OCI-LY1 (cell line): ENCODE data around the gene GSG1L.

Experiments used
- EZH2 ChIP-seq: fragments of 200-600 bp; sonication (generic), shearing (Covaris generic); IDR thresholded peaks from 2 replicates; pipeline ENCODE4 v1.8.0; 2017; ENCODE audit warnings: borderline replicate concordance, mixed run types, mild to moderate bottlenecking, antibody characterized with exemption, low read length, moderate library complexity, mixed read lengths
- TF ChIP-seq, protein P1 (sequence below): fragments of 200-600 bp; sonication (generic), shearing (Covaris generic); IDR thresholded peaks from 2 replicates; pipeline ENCODE4 v1.5.1; 2017; ENCODE audit warnings: mild to moderate bottlenecking, antibody characterized with exemption, low read length, moderate library complexity, mixed read lengths

DNA sequence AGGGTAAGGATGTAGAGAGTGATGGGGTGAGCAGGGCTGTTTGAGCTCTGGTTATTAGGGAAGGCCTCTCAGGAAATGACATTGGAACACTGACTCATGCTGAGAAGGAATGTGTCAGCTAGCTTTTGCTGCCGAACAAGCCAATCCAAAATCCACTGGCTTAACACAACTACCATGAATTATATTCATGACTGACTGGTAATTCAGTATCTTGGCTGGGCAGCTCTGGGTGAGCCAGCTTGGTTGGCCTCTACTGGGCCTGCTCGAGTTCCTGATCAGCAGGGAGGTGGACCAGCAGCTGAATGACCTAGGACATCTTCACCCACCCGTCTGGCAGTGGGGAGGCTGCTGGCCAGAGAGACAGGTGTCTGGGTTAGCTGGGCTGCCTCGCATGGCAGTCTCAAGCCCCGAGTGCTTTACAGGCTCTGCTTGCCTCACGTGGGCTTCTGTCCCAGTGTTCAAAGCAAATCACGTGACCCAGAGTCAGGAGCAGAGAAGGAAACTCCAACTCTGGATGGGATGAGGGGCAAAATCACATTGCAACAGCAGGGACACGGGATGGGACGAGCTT, 304.1 kb downstream of the GSG1L start:
- TF ChIP-seq, protein P1, sequence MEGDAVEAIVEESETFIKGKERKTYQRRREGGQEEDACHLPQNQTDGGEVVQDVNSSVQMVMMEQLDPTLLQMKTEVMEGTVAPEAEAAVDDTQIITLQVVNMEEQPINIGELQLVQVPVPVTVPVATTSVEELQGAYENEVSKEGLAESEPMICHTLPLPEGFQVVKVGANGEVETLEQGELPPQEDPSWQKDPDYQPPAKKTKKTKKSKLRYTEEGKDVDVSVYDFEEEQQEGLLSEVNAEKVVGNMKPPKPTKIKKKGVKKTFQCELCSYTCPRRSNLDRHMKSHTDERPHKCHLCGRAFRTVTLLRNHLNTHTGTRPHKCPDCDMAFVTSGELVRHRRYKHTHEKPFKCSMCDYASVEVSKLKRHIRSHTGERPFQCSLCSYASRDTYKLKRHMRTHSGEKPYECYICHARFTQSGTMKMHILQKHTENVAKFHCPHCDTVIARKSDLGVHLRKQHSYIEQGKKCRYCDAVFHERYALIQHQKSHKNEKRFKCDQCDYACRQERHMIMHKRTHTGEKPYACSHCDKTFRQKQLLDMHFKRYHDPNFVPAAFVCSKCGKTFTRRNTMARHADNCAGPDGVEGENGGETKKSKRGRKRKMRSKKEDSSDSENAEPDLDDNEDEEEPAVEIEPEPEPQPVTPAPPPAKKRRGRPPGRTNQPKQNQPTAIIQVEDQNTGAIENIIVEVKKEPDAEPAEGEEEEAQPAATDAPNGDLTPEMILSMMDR = no peak
- no peak for TF ChIP-seq EZH2
